HepG2 (cell line): ENCODE measurements around the gene CBLC. TPM values are rescaled to one million over a fixed set of nuclear protein-coding genes. Genes with fewer than 3 reads are reported as not detected.

Source experiments
- CENPT ChIP-seq: sonication (generic); formaldehyde crosslinking; IDR thresholded peaks from 2 replicates; pipeline ENCODE4 v1.8.0; 2022; ENCODE audit warnings: low read depth, mild to moderate bottlenecking, moderate library complexity, missing genetic modification reagents
- CHD4 ChIP-seq: fragments of 200-600 bp; sonication (generic); IDR thresholded peaks from 2 replicates; pipeline ENCODE4 v1.7.0; 2017; ENCODE audit warnings: mild to moderate bottlenecking, low read length, borderline replicate concordance
- CREB3 ChIP-seq: sonication (generic); formaldehyde crosslinking; IDR thresholded peaks from 2 replicates; pipeline ENCODE4 v1.5.0; 2020; ENCODE audit warnings: missing genetic modification reagents
- GATA4 ChIP-seq: sonication (generic); IDR thresholded peaks from 2 replicates; pipeline ENCODE4 v1.6.1; 2016; ENCODE audit warnings: antibody characterized with exemption, low read depth, borderline replicate concordance
- HCFC1 ChIP-seq: fragments of 150-350 bp; IDR thresholded peaks from 2 replicates; pipeline ENCODE4 v1.6.1; 2014; ENCODE audit warnings: low read depth, low read length
- HMGA1 ChIP-seq: sonication (generic); formaldehyde crosslinking; conservative IDR thresholded peaks from 2 replicates; pipeline ENCODE4 v1.4.0; 2020; ENCODE audit warnings: missing genetic modification reagents
- MED1 ChIP-seq: sonication (generic); formaldehyde crosslinking; IDR thresholded peaks from 2 replicates; pipeline ENCODE4 v1.4.0; 2020; ENCODE audit warnings: missing genetic modification reagents
- MXD4 ChIP-seq: IDR thresholded peaks from 2 replicates; pipeline ENCODE4 v1.6.1; 2016; ENCODE audit warnings: mild to moderate bottlenecking, missing biosample characterization, missing genetic modification reagents
- POLR2G ChIP-seq: fragments of 200-400 bp; formaldehyde crosslinking; IDR thresholded peaks from 2 replicates; pipeline ENCODE4 v1.6.1; 2018; ENCODE audit warnings: mild to moderate bottlenecking, low read depth, low read length, moderate library complexity
- SSRP1 ChIP-seq: IDR thresholded peaks from 2 replicates; pipeline ENCODE4 v1.6.1; 2016; ENCODE audit warnings: control low read depth
- TOE1 ChIP-seq: sonication (generic); formaldehyde crosslinking; IDR thresholded peaks from 2 replicates; pipeline ENCODE4 v1.4.0; 2020; ENCODE audit warnings: mild to moderate bottlenecking, missing genetic modification reagents
- U2AF1 ChIP-seq: fragments of 200-400 bp; formaldehyde crosslinking; optimal IDR thresholded peaks from 2 replicates; pipeline ENCODE3; 2017; ENCODE audit warnings: mild to moderate bottlenecking, low read depth, low read length
- ZBTB38 ChIP-seq: sonication (generic); formaldehyde crosslinking; IDR thresholded peaks from 2 replicates; pipeline ENCODE4 v1.5.1; 2020; ENCODE audit warnings: mild to moderate bottlenecking, missing genetic modification reagents
- ZNF512 ChIP-seq: sonication (generic); formaldehyde crosslinking; IDR thresholded peaks from 2 replicates; pipeline ENCODE4 v1.4.0; 2020; ENCODE audit warnings: mild to moderate bottlenecking, missing genetic modification reagents
- ZNF709 ChIP-seq: sonication (generic); formaldehyde crosslinking; IDR thresholded peaks from 2 replicates; pipeline ENCODE4 v1.5.0; 2020; ENCODE audit warnings: mild to moderate bottlenecking, missing genetic modification reagents
- polyA plus RNA-seq, 8 experiments: library from polyadenylated mRNA; depleted of rRNA in 3 of 8; stranded (reverse) in 7 of 8; unstranded in 1 of 8; fragments of >200 nt; fragmentation: Illumina TruSeq in 4 of 8; extraction: Trizol in 4 of 8; gene quantifications; 2 replicates each; pipeline versions ENCODE4 v1.2.1 to v1.2.3, GENCODE V29; 2011 to 2016; ENCODE audit warnings: low read depth in 4 of 8, missing spikeins in 1 of 8, mixed read lengths in 1 of 8; ENCODE audit not compliant: insufficient read depth in 1 of 8
- total RNA-seq, 5 experiments: library from RNA; depleted of rRNA; stranded (reverse); fragments of >200 nt; fragmentation: Illumina TruSeq; extraction: Trizol; gene quantifications; 2 replicates each; pipeline ENCODE4 v1.2.3, GENCODE V29; 2016; ENCODE audit warnings: low read depth in 1 of 5
- TF ChIP-seq, protein P1 (sequence below): sonication (generic); formaldehyde crosslinking; IDR thresholded peaks from 2 replicates; pipeline ENCODE4 v1.9.0; 2021; ENCODE audit warnings: mild to moderate bottlenecking, missing genetic modification reagents
- TF ChIP-seq, protein P2 (sequence below): IDR thresholded peaks from 2 replicates; pipeline ENCODE4 v1.4.0; 2020; ENCODE audit warnings: mild to moderate bottlenecking, missing genetic modification reagents

The CBLC gene
- total and polyA plus RNA-seq, 2 of the 13 experiments (the other 11 are each of a cell fraction or from before 2014, with no cell fraction given) = 1.8 to 2.6 TPM

DNA sequence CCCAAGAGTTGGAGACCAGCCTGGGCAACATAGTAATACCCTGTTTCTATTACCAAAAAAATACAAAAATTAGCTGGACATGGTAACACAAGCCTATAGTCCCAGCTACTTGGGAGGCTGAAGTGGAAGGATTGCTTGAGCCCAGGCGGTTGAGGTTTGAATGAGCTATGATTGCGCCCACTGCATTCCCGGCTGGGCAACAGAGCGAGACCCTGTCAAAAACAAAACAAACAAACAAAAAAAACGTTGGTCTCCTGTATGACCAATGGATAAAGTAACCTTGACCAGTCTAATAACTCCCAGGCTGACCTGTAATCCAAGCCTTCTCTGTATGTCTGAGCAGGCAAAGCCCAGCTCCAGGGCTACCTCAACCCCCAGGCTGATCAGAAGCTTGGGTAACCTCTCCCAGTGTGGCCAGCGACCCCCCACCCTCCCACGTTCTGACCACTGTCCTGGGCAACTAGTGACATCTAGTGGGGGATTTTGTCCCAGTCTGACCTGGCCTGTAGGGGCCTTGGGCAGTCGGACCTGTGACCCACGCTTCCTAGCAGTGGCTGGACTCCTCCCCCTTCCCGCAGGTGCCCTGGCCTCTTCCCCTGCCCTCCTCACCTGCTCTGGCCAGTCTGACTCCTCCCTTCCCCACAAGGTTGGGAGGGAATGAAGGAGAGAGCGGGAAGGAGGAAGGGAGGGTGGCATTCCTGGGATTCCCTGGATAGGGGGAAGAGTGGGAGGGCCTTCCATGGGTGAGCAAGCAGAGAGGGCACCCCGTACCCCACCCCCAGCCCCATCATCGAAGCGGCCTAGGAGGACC is 30.2 kb downstream of the CBLC start (continued):
- TF ChIP-seq, protein P1, sequence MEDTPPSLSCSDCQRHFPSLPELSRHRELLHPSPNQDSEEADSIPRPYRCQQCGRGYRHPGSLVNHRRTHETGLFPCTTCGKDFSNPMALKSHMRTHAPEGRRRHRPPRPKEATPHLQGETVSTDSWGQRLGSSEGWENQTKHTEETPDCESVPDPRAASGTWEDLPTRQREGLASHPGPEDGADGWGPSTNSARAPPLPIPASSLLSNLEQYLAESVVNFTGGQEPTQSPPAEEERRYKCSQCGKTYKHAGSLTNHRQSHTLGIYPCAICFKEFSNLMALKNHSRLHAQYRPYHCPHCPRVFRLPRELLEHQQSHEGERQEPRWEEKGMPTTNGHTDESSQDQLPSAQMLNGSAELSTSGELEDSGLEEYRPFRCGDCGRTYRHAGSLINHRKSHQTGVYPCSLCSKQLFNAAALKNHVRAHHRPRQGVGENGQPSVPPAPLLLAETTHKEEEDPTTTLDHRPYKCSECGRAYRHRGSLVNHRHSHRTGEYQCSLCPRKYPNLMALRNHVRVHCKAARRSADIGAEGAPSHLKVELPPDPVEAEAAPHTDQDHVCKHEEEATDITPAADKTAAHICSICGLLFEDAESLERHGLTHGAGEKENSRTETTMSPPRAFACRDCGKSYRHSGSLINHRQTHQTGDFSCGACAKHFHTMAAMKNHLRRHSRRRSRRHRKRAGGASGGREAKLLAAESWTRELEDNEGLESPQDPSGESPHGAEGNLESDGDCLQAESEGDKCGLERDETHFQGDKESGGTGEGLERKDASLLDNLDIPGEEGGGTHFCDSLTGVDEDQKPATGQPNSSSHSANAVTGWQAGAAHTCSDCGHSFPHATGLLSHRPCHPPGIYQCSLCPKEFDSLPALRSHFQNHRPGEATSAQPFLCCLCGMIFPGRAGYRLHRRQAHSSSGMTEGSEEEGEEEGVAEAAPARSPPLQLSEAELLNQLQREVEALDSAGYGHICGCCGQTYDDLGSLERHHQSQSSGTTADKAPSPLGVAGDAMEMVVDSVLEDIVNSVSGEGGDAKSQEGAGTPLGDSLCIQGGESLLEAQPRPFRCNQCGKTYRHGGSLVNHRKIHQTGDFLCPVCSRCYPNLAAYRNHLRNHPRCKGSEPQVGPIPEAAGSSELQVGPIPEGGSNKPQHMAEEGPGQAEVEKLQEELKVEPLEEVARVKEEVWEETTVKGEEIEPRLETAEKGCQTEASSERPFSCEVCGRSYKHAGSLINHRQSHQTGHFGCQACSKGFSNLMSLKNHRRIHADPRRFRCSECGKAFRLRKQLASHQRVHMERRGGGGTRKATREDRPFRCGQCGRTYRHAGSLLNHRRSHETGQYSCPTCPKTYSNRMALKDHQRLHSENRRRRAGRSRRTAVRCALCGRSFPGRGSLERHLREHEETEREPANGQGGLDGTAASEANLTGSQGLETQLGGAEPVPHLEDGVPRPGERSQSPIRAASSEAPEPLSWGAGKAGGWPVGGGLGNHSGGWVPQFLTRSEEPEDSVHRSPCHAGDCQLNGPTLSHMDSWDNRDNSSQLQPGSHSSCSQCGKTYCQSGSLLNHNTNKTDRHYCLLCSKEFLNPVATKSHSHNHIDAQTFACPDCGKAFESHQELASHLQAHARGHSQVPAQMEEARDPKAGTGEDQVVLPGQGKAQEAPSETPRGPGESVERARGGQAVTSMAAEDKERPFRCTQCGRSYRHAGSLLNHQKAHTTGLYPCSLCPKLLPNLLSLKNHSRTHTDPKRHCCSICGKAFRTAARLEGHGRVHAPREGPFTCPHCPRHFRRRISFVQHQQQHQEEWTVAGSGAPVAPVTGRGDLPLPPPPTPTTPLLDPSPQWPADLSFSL (CRISPR knock-in tag) = no peak
- TF ChIP-seq TOE1 (no peak), HCFC1 (no peak), CHD4 (no peak), MXD4 (CRISPR knock-in tag) (no peak), MED1 (CRISPR knock-in tag) (peak; percentile 52), GATA4 (no peak), POLR2G (0 out of 2 replicates have a peak, but pooled peaks have one; percentile 16), CENPT (CRISPR knock-in tag) (no peak), U2AF1 (no peak), HMGA1 (CRISPR knock-in tag) (no peak), ZNF709 (CRISPR knock-in tag) (no peak), SSRP1 (CRISPR knock-in tag) (peak; percentile 37; the same call in 1 of the 2 replicates), CREB3 (CRISPR knock-in tag) (no peak), ZBTB38 (CRISPR knock-in tag) (peak; percentile 74), ZNF512 (no peak)
- TF ChIP-seq, protein P2, sequence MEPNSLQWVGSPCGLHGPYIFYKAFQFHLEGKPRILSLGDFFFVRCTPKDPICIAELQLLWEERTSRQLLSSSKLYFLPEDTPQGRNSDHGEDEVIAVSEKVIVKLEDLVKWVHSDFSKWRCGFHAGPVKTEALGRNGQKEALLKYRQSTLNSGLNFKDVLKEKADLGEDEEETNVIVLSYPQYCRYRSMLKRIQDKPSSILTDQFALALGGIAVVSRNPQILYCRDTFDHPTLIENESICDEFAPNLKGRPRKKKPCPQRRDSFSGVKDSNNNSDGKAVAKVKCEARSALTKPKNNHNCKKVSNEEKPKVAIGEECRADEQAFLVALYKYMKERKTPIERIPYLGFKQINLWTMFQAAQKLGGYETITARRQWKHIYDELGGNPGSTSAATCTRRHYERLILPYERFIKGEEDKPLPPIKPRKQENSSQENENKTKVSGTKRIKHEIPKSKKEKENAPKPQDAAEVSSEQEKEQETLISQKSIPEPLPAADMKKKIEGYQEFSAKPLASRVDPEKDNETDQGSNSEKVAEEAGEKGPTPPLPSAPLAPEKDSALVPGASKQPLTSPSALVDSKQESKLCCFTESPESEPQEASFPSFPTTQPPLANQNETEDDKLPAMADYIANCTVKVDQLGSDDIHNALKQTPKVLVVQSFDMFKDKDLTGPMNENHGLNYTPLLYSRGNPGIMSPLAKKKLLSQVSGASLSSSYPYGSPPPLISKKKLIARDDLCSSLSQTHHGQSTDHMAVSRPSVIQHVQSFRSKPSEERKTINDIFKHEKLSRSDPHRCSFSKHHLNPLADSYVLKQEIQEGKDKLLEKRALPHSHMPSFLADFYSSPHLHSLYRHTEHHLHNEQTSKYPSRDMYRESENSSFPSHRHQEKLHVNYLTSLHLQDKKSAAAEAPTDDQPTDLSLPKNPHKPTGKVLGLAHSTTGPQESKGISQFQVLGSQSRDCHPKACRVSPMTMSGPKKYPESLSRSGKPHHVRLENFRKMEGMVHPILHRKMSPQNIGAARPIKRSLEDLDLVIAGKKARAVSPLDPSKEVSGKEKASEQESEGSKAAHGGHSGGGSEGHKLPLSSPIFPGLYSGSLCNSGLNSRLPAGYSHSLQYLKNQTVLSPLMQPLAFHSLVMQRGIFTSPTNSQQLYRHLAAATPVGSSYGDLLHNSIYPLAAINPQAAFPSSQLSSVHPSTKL (CRISPR knock-in tag) = peak; percentile 35; the same call in 1 of the 2 replicates
